Measurements from ENCODE around the gene SAXO1.
"Not testable (repeated sequence)": the region's sequence is repeated elsewhere in the genome, so short reads cannot be mapped to it uniquely, and the experiment has no call there.

The SAXO1 gene

DNA sequence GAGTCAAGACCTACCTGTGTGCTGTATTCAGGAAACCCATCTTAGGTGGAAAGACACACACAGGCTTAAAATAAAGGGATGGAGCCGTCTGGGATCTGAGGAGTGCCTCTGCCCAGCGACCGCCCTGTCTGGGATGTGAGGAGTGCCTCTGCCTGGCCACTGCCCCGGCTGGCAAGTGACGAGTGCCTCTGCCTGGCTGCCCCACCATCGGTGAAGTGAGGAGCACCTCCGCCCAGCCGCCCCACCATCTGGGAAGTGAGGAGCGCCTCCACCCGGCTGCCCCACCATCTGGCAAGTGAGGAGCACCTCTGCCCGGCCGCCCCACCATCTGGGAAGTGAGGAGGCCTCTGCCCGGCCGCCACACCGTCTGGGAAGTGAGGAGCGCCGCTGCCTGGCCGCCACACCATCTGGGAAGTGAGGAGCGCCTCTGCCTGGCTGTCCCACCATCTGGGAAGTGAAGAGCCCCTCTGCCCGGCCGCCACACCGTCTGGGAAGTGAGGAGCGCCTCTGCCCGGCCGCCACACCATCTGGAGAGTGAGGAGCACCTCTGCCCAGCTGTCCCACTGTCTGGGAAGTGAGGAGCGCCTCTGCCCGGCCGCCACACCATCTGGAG is 33.7 kb downstream of the SAXO1 start:
- no peak for DNase-seq

DNA sequence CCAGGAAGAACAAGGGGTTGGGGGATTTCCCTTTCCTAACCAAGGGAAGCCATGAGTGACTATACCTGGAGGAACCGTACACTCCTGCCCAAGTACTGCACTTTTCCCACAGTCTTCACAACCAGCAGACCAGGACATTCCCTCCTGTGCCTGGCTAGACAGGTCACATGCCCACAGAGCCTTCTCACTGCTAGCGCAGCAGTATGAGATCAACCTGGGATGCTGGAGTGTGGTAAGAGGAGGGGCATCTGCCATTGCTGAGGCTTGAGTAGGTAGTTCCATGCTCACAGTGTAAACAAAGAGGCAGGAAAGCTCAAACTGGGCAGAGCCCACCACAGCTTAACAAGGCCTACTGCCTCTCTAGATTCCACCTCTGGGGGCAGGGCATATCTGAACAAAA is 35.9 kb downstream of the SAXO1 start:
- DNase-seq, result no peak

DNA sequence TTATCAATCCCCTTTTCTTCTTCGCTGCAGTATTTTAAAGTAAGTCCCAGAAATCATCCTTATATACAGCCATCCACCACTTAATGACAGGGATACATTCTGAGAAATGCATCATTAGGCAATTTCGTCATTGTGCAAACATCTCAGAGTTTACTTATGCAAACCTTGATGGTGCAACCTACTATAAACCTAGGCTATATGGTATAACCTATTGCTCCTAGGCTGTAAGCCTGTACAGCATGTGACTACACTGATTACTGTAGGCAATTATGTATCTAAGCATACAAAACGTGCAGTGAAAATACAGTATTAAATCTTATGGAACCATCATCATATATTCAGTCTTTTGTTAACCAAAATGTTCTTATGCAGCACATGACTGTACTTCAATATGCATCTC is 36.8 kb downstream of the SAXO1 start:
- DNase-seq, result no peak

DNA sequence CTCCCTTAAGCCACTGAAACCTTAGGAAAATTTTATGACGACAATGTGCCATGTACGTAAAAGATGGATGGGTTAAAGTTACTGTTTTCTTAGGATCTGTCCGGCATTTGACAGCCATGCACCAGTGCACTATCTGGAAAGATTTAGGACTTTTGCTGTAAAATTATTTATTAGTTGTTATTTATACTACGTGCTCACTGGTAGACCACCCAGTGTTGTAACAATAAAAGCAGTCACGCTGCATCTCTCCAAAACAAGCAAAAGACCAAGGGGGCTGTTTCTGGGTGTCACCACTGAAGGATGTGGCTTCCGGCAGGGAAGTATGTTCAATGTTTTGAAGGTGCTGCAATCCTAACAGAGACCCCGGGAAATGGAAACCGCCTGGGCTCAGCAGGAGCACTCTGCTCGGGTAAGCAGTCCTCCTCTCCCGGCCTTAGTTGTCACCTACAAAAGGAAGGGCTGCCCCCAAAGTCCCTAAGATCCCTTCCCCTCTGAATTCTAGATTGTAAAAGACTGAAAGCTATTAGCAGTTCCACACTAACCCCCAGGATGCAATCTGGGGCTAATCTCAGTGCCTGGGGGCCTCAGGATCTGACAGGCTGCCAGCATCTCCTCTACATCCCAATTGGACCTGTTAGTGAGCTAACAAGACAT is 38.6 kb downstream of the SAXO1 start:
- DNase-seq, result no peak

DNA sequence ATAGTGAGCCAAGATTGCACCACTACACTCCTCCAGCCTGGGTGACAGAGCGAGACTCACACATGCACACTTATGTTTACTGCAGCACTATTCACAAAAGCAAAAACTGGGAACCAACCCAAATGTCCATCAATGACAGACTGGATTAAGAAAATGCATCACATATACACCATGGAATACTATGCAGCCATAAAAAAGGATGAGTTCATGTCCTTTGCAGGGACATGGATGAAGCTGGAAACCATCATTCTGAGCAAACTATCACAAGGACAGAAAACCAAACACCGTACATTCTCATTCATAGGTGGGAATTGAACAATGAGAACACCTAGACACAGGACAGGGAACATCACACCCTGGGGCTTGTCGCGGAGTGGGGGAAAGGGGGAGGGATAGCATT is 41.8 kb downstream of the SAXO1 start:
- not testable (repeated sequence) for DNase-seq

DNA sequence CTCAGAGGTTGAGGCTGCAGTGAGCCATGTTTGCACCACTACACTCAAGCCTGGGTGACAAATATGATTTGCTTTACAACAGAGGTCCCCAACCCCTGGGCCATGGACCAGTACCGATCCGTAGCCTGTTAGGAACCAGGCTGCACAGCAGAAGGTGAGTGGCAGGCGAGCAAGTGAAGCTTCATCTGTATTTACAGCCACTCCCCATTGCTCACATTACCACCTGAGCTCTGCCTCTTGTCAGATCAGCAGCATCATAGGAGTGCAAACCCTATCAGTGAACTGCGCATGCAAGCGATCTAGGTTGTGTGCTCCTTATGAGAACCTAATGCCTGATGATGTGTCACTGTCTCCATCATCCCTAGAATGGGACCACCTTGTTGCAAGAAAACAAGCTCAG is 42.5 kb downstream of the SAXO1 start:
- no peak for DNase-seq

DNA sequence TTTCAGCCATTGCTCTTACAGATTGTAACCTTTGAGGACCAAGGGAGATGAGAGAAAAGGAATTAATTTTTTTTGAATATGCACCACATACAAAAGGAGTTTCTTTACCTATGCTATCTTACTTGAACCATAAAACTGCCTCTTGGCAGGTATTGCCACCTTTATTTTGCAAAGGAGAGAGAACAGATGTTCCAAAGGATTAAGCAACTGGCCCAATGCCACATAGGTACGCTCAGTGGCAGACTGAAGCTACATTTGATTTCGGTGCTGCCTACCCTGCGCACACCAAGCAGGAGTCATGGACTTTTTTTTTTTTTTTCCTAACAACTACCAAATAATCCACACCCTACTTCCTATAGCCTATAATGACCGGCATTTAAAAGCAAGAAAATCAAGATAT is 43.1 kb downstream of the SAXO1 start:
- no peak for DNase-seq

DNA sequence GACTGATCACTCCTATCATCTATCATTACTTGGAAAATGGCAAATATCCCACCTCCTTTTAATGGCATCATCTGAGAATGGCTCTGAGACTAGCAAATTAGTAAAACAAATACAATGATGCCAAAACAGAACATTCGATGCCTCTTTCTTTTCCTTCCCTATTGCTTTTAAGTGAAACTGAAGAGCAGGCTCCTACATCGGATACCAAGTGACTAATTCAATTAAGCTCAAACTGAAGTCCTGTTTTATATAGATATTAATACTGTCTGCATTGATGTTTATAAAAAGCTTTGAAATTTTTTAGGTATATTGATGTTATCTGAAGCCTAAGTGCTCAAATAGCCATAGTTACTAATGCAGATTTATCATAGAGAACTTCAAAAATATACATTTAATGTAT is 43.9 kb downstream of the SAXO1 start:
- DNase-seq, result no peak

DNA sequence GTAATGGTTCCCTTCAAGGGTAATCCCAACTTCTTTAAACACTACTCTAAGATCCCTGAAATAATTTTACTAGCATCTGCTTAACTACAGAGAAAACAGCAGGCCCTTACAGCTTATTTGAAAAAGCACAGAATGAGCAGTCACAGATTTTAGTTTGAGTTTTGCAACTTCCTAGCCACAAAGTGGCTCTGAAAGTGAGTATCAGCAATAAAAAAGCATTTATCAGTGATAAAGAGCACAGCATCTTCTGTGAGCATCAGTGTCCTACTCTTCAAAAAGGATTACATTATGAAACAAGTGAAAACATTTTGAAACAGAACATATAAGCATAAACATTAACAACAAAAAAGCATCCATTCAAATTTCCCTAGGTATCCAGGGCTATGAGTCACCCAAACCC is 45.0 kb downstream of the SAXO1 start:
- DNase-seq, result no peak

DNA sequence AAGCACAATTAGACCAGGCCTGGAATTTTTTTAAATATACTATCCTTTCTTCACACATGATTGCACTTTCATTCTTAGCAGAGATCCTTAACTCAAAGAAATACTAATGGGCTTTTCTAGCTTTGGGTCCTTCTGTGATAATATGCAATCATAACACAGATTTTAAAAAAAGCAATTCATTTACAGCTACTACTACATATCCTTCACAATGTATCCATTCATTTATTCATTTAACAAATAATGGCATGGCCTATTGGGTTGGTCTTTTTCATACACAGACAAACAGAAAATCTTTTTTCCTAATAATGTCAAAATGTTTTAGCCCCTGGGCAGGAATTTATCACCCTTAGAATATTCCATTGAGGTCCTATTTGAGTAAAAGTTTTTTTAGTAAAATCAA is 47.0 kb downstream of the SAXO1 start:
- no peak for DNase-seq

DNA sequence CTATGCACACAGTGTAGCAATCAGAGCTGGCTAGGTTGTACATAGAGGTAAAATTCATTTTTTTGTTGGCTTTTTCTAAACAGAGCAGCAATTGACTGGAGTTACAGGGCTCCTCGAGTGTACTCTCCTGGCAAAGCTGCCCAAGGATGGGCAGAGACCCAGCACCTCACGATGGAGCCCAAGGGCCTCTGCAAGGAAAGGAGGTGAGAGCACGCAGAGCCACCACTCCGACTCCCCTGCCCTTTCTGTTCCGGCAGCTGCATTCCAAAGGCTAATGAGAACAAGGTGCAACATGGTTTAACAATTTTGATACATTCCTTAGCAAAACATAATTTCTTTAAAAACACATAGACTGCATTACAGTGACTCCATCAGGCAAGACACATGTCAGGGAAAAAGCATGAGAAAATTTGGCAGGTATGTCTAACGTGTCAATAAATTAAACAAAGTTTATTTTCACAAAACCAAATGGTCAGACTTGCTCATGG is 47.5 kb downstream of the SAXO1 start:
- no peak for DNase-seq

DNA sequence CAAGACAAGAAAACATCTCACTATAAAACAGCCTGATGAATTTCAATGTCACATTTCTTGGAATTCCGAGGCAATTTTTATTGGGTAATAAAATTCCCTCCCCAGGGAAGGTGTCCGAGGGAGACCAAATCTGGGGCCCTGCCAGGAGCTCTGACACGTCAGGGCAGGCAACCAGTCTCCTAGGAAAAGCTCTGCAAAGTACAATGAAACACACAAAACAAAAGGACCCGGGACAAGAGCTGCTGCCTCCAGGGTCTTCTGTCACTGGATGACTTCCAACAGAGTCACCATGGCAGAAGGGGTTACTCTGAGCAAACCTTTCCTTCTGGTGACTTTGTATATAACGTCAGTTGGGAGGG is 50.8 kb downstream of the SAXO1 start:
- DNase-seq, result no peak

DNA sequence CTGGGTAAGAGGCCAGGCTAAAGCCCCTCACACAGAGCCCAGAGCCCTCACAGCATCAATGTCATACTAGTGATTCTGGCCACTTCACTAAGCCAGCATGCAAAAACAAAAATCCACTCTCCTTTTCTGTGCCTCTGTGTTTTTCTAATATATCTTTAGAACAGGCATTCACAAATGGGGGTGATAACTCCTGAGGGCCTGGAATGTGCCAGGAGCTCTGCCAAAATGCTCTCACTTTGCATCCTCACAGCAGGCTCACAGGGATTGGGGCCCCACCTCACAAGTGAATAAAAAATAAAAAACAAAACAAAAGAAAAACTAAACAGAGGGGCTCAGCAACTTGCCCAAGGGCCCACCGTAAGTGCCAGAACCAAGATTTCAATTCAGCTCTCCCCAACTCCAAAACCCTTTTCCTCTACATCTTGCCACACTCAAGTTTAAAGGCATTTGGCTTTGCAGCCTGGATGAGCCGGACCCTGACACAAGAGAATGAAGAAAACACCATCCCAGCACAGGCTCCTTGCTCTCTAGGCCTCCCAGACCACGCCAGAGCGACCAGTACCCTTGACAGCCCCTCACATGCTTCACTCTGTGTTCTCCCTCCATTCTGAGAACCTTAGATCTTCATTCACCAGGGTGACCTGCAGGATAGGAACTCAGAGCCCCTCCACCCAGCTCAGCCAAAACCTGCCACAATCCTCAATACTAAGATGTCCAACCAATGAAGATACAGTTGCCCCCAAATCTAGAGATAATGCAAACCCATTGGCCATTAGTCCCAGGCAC is 51.3 kb downstream of the SAXO1 start:
- no peak for DNase-seq

DNA sequence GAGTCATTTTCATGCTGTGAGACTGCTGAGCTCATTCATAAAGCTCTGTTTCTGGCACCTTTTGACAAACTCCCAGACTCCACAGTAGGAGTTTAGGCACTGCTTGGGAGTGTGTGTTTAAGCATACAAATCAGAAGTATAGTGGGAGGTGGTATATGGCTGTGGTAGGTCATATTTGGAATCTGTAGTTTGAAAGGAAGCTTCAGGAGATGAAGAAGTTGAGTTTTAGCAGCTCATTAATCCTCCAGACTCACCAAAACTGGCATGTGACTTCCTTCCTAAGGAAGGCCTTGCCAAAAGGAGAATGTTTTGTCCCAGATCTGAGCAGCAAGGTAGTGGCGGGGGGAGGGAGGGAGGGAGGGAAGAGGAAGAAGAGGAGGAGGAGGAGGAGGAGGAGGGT is 52.8 kb downstream of the SAXO1 start:
- no peak for DNase-seq

DNA sequence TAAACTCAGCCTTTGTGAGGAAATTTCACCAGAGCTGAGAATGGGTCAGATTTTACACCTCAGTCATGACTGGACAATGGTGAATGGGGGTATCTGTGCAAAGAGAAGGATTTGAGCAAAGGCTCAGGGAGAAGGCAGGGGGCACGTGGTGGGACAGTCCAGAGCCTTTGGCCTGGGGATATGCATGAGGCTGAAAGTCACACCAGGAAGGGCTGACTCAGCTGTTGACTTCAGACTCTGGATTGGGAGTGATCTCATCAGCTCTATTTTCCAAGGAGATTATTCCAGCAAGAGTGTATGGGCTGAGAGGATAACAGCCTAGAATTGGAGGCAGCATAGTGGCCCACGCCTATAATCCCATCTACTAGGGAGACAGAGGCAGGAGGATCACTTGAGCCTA is 53.6 kb downstream of the SAXO1 start:
- no peak for DNase-seq

DNA sequence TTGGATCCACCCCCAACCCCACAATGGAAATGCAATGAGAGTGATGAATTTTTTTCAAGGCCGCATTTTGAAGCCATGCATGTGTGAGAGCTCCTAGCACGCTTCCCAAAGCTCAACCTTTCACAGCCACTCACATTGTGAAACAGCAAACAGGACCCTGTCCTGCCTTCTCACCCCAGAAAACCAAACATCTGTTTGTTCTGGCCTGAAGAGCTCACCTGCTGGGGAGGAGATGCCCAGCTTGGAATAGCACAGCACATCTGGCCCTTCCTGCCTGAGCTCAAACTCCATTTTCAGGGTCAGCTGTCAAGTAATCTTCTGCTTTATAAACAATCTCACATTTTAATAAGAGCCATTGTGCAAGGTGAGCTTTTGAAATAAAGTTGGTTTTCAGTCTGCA is 54.8 kb downstream of the SAXO1 start:
- DNase-seq, result no peak

DNA sequence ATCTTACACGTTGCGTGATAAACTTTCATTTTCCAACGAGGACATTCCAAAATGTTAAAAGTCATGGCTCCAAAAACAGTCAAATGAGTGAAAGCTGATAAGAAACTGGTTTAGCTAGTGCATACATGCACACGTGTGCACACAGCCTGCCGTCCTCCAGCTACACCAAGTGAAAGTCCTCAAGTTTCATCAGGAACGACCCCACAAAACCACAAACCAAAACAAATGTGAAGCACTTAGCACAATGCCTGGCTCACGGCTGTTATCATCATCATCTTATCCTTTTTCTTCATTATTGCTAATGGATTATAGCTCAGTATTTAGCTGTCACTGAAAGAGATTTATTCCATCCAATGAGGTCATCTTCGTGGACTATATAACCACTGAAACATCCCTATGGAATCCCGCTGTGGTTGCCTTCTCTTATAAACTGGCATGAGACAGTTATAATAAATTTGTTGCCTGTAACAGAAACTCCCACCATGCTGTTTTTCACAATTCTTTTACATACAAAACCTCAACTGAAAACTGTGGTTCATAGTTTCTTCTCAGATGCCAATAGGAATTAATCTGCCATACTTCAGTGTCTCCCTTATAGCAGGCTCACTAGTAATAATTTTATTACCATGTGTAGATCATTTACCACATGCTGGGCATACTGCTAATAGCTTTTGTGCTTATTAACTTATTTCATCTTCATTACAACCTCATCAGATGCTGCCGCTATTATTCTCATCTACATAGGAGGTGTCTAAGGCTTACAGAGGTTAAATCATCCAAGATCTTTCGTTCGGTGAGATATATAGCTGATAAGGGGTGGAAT is 56.1 kb downstream of the SAXO1 start:
- DNase-seq, result no peak

DNA sequence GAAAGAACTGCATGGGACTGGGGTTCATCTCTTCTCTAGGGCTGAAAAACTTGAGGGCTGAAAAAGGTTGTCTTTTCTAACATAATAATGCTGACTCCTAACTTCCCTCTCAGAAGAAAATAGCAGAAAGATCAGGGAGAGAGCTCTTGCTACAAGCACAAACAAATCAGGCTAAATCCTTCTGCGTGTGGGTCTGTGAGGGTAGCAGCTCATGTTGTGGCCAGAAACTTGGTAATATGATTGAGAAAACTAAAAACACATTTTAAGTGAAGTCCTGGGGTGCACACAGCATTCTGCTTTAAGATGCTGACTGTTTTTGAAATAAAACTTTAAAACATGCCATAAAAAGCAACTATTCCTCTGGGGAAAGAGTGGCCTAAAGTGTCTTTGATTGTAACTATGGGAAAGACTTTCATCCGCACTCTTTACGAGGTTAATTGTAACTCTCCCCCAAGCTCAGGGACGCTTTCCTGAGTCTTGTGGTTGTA is 56.7 kb downstream of the SAXO1 start:
- no peak for DNase-seq

DNA sequence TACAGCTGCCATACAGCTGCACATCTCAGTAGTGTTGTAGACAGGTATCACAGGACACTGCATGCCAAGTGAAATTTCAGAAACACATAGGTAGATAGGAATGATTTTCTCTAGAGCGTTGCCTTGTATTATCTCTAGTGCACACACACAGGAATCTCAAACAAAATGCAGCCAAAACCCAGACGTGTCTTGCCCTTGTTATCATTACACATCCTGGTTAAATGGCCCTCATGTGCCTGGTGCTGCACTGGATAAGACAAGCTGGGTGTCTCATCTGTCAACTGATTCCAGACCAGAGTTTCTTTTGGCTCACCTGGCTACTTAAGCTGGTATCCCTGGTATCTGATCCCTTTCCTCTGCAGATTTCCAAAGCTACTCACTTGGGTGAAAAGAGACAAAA is 59.7 kb downstream of the SAXO1 start:
- DNase-seq, result no peak

DNA sequence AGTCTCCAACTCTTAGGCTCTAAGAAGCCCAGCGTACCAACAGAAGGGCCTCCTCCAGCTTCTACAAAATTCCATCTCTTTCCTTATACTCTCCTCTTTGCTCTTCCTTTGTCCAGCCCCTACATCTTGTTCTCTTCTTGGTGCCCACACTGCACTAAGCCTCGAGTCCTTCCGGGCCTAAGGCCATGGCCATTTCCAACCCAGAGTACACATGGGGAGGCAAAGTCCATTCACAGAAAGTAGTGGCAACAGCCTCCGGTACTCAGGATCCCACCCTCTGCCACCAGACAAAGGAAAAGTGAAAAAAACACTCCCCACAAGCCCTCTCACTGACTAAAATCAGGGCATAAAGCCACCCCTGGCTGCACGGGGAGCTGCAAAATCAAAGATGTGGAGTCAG is 60.3 kb downstream of the SAXO1 start:
- DNase-seq, result no peak

DNA sequence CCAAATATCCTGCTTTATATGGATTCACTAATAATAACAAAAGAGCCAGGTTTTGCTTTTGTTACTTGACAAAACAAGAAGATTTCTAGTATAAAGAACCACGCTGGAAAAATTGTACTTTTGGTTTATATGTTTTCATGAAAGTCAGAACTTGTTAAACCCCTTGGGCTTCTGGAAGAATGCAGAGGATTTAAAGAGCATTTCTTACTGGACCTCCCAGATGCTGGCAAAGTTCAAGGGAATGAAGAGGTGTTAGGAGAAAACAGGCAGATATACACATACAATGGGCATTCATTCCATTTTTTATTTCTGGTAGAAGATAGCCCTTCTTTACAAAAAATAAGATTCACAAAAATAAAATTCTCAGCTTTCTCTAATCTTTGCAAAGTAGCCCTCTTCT is 61.1 kb downstream of the SAXO1 start:
- DNase-seq, result no peak

DNA sequence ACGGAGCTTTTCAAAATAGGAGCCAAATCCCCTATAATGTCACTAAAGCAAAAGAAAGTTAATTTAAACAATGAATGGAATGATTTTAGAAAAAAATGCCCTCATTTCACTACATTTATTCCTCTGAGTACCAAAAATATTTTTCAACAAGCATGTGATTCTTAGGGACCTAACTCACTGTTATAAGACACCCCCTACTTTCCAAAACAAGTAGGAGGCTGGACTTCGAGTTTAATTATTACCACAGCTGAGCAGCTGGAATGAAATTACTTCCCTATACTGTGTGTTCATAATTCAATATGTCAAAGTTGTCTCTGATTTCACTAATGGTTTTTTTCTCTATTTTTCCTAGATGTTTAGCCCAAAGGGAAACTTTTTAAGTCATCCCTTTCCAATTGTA is 61.6 kb downstream of the SAXO1 start:
- no peak for DNase-seq

DNA sequence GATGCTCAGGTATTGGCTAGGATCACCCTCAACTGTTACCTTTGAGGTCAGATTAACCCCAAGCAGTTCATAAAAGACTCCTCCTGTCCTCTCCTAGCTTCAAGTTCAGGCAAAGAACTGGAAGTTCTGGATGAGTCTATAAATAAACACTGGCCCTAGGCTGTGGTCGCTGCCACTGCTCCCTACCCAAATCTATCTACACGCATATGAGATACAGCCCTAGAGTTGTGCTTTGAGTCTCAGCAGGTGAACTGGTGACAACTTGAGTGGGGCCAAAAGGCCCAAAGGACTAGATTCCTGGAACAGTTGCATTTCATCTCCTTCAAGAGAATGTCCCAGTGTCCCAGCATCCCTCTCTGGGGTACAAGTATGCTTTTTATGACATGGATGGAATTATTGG is 62.6 kb downstream of the SAXO1 start:
- DNase-seq, result no peak
